ENCODE measurements around the gene CIITA. TPM values are rescaled to one million over a fixed set of nuclear protein-coding genes. Genes with fewer than 3 reads are reported as not detected.

The CIITA gene
- polyA plus RNA-seq, 1 donor (not counting 4 experiments of a cell fraction or from before 2014, with no cell fraction given), result 0.05 TPM

- FAIRE-seq (no peak), DNase-seq (ENCODE audit: low read depth, low spot score) (no peak)
- H3K9me1 ChIP-seq (ENCODE audit: control insufficient read depth, extremely low read depth, insufficient read depth, low read length), result no peaks in the 10 kb centered on the region
- dilution Hi-C loops (cut with MboI; ENCODE audit: extremely low pct_ligation_motif_present, low sequenced_read_pairs), result no loop called here
- no peak overlapping the region for H2AFZ ChIP-seq (ENCODE audit: control insufficient read depth, low read length)
- H4K20me1 ChIP-seq (ENCODE audit: control insufficient read depth, extremely low read depth, insufficient read depth, low read length), result peaks cover 7% of the 10 kb centered on the region
- H3K36me3 ChIP-seq (ENCODE audit: control insufficient read depth in 2 of 2, extremely low read depth in 1 of 2, insufficient read depth in 2 of 2, low read length in 2 of 2), result peaks cover 10 to 12% of the 10 kb centered on the region in 2 experiments
- H3K4me2 ChIP-seq (ENCODE audit: control insufficient read depth, extremely low read depth, insufficient read depth, low read depth, low read length), result no peak overlapping the region
- no peak overlapping the region for H3K27ac ChIP-seq (ENCODE audit: control insufficient read depth, insufficient read depth, low read length)
- H3K4me3 ChIP-seq (ENCODE audit: control insufficient read depth in 2 of 3, extremely low read depth in 1 of 3, insufficient read depth in 2 of 3, low read depth in 1 of 3, low read length in 3 of 3), result no peak overlapping the region
- H3K9ac ChIP-seq (ENCODE audit: control insufficient read depth, extremely low read depth, insufficient read depth, low read length), result no peak overlapping the region
- no peaks in the 10 kb centered on the region for H3K27me3 ChIP-seq (ENCODE audit: control insufficient read depth, extremely low read depth, insufficient read depth, low read length)
- no peaks in the 10 kb centered on the region for H3K9me3 ChIP-seq (ENCODE audit: control insufficient read depth, low read depth, low read length)
- TF ChIP-seq CTCF (optimal IDR thresholded peaks at IDR 0.05 in 1 of 3, IDR thresholded peaks at IDR 0.05 in 1 of 3, conservative IDR thresholded peaks at IDR 0.05 in 1 of 3; ENCODE audit: extremely low read depth in 1 of 3, insufficient read depth in 2 of 3, low read length in 3 of 3) (no peak), EZH2 (IDR thresholded peaks at IDR 0.05; ENCODE audit: low read length) (no peak)
- no peaks in the 10 kb centered on the region for H3K4me1 ChIP-seq (ENCODE audit: control insufficient read depth, extremely low read depth, insufficient read depth, low read length)
- H3K79me2 ChIP-seq (ENCODE audit: control insufficient read depth, insufficient read depth, low read length), result peaks cover 29% of the 10 kb centered on the region
Observed at GRCh38 chr16:10931134-10931533, 54.1 kb downstream of the CIITA start.

- no peak overlapping the region for H3K9ac ChIP-seq (ENCODE audit: control insufficient read depth, extremely low read depth, insufficient read depth, low read length)
- TF ChIP-seq EZH2 (IDR thresholded peaks at IDR 0.05; ENCODE audit: low read length) (no peak), CTCF (optimal IDR thresholded peaks at IDR 0.05 in 1 of 3, IDR thresholded peaks at IDR 0.05 in 1 of 3, conservative IDR thresholded peaks at IDR 0.05 in 1 of 3; ENCODE audit: extremely low read depth in 1 of 3, insufficient read depth in 2 of 3, low read length in 3 of 3) (no peak)
- H3K27me3 ChIP-seq (ENCODE audit: control insufficient read depth, extremely low read depth, insufficient read depth, low read length), result no peaks in the 10 kb centered on the region
- H3K4me1 ChIP-seq (ENCODE audit: control insufficient read depth, extremely low read depth, insufficient read depth, low read length), result no peaks in the 10 kb centered on the region
- peaks cover 36% of the 10 kb centered on the region for H3K79me2 ChIP-seq (ENCODE audit: control insufficient read depth, insufficient read depth, low read length)
- no peaks in the 10 kb centered on the region for H3K9me1 ChIP-seq (ENCODE audit: control insufficient read depth, extremely low read depth, insufficient read depth, low read length)
- no peak overlapping the region for H3K4me3 ChIP-seq (ENCODE audit: control insufficient read depth in 2 of 3, extremely low read depth in 1 of 3, insufficient read depth in 2 of 3, low read depth in 1 of 3, low read length in 3 of 3)
- FAIRE-seq (no peak), DNase-seq (ENCODE audit: low read depth, low spot score) (no peak)
- no peak overlapping the region for H3K27ac ChIP-seq (ENCODE audit: control insufficient read depth, insufficient read depth, low read length)
- H2AFZ ChIP-seq (ENCODE audit: control insufficient read depth, low read length), result no peak overlapping the region
- no peak overlapping the region for H3K4me2 ChIP-seq (ENCODE audit: control insufficient read depth, extremely low read depth, insufficient read depth, low read depth, low read length)
- H4K20me1 ChIP-seq (ENCODE audit: control insufficient read depth, extremely low read depth, insufficient read depth, low read length), result peaks cover 7% of the 10 kb centered on the region
- peaks cover 10 to 15% of the 10 kb centered on the region in 2 experiments for H3K36me3 ChIP-seq (ENCODE audit: control insufficient read depth in 2 of 2, extremely low read depth in 1 of 2, insufficient read depth in 2 of 2, low read length in 2 of 2)
- H3K9me3 ChIP-seq (ENCODE audit: control insufficient read depth, low read depth, low read length), result no peaks in the 10 kb centered on the region
- dilution Hi-C loops (cut with MboI; ENCODE audit: extremely low pct_ligation_motif_present, low sequenced_read_pairs), result no loop called here
Observed at GRCh38 chr16:10931977-10932632, 55.1 kb downstream of the CIITA start.

Data from keratinocyte (primary cell).